HepG2 (cell line): ENCODE data around the gene VWA5B1. TPM values are rescaled to one million over a fixed set of nuclear protein-coding genes. Genes with fewer than 3 reads are reported as not detected.

Source experiments
- ATAC-seq: fragments of 200-7000 bp; cut with Tn5 transposase; 3 replicates; pipeline ENCODE4 v1.9.1; 2020; ENCODE audit warnings: mild to moderate bottlenecking, moderate library complexity
- BruUV-seq: library from RNA; stranded (reverse); fragments of 400-500 nt; replicated peaks from 2 replicates; lab custom pipeline; 2021; lab: Mats Ljungman, UMichigan
- CTCF ChIA-PET: fragments of 300-600 bp; formaldehyde crosslinking; extraction: SDS; loops from one replicate; lab custom pipeline; 2021; ENCODE audit warnings: low total read pairs, inconsistent platforms, low intra/inter-chr PET ratio; lab: Yijun Ruan, JAX
- POLR2A ChIA-PET: fragments of 350-600 bp; sonication (Branson Sonifier 250); formaldehyde crosslinking; loops from one replicate; lab custom pipeline; 2020; ENCODE audit warnings: antibody characterized with exemption, inconsistent platforms; lab: Yijun Ruan, JAX
- DNase-seq: peaks from one replicate; pipeline ENCODE4 v3.0.0-alpha.2; 2015; ENCODE audit warnings: low spot score
- FAIRE-seq: peaks from 3 replicates; lab custom pipeline; 2011; peaks lifted over from hg19 to GRCh38; lab: Jason Lieb, UNC
- H2AFZ ChIP-seq: one replicate; pipeline ENCODE4 v1.6.1; 2011; ENCODE audit warnings: low read length, inconsistent platforms
- H3K27ac ChIP-seq: fragments of 300-600 bp; 3 replicates; pipeline ENCODE4 v1.8.0; 2011; ENCODE audit warnings: mixed run types, mild to moderate bottlenecking, mixed read lengths, low read length, inconsistent platforms; ENCODE audit not compliant: insufficient read depth; ENCODE audit errors: extremely low read length
- H3K27me3 ChIP-seq, 2 experiments: fragments of 200-600 bp in 1 of 2; 2 replicates in 1 of 2; 3 replicates in 1 of 2; pipeline versions ENCODE4 v1.6.0 to v1.8.0; 2011; ENCODE audit warnings: low read length in 2 of 2, mild to moderate bottlenecking in 2 of 2, moderate library complexity in 2 of 2, inconsistent platforms in 1 of 2; ENCODE audit not compliant: insufficient read depth in 2 of 2, control insufficient read depth in 1 of 2
- H3K36me3 ChIP-seq, 2 experiments: fragments of 200-600 bp in 1 of 2; replicated peaks in 1 of 2; 2 replicates in 1 of 2; 3 replicates in 1 of 2; pipeline versions ENCODE4 v1.5.1 to v1.8.0; 2011; ENCODE audit warnings: low read length in 2 of 2, inconsistent platforms in 1 of 2; ENCODE audit not compliant: insufficient read depth in 2 of 2, control insufficient read depth in 1 of 2
- H3K4me1 ChIP-seq: 2 replicates; pipeline ENCODE4 v1.5.1; 2012; ENCODE audit warnings: low read length, inconsistent platforms; ENCODE audit not compliant: insufficient read depth
- H3K4me2 ChIP-seq: 2 replicates; pipeline ENCODE4 v1.6.0; 2011; ENCODE audit warnings: low read depth, low read length, inconsistent platforms
- H3K4me3 ChIP-seq, 3 experiments: fragments of 200-600 bp in 1 of 3; sonication (generic), shearing (Covaris generic) in 1 of 3; replicated peaks in 1 of 3; 2 replicates each; pipeline ENCODE4 v1.5.1; 2011 to 2016; ENCODE audit warnings: low read length in 3 of 3, inconsistent platforms in 2 of 3, low read depth in 2 of 3, mild to moderate bottlenecking in 2 of 3, control low read depth in 1 of 3, mixed read lengths in 1 of 3; ENCODE audit not compliant: insufficient read depth in 1 of 3
- H3K79me2 ChIP-seq: one replicate; pipeline ENCODE4 v1.6.1; 2011; ENCODE audit warnings: low read length, inconsistent platforms; ENCODE audit not compliant: insufficient read depth
- H3K9ac ChIP-seq: 2 replicates; pipeline ENCODE4 v1.6.0; 2011; ENCODE audit warnings: mild to moderate bottlenecking, low read depth, low read length, inconsistent platforms; ENCODE audit not compliant: insufficient read depth
- H3K9me3 ChIP-seq: 2 replicates; pipeline ENCODE4 v1.5.1; 2012; ENCODE audit warnings: mild to moderate bottlenecking, low read length
- H4K20me1 ChIP-seq: 2 replicates; pipeline ENCODE4 v1.6.0; 2011; ENCODE audit warnings: inconsistent platforms, mild to moderate bottlenecking, low read length, moderate library complexity; ENCODE audit not compliant: insufficient read depth
- CSRNP1 ChIP-seq: sonication (generic); formaldehyde crosslinking; IDR thresholded peaks from 2 replicates; pipeline ENCODE4 v1.8.1; 2023; ENCODE audit warnings: mild to moderate bottlenecking, missing genetic modification reagents
- FOSL2 ChIP-seq: sonication (generic); formaldehyde crosslinking; IDR thresholded peaks from 2 replicates; pipeline ENCODE4 v1.4.0; 2020; ENCODE audit warnings: missing genetic modification reagents
- NFE2L2 ChIP-seq: fragments of 150-350 bp; IDR thresholded peaks from 2 replicates; pipeline ENCODE4 v1.6.1; 2014; ENCODE audit warnings: low read length
- ZNF3 ChIP-seq: IDR thresholded peaks from 2 replicates; pipeline ENCODE4 v1.7.0; 2017; ENCODE audit warnings: inconsistent platforms
- ZNF776 ChIP-seq: sonication (generic); formaldehyde crosslinking; IDR thresholded peaks from 2 replicates; pipeline ENCODE4 v1.4.0; 2020; ENCODE audit warnings: mild to moderate bottlenecking, missing genetic modification reagents
- ZNF788 ChIP-seq: sonication (generic); formaldehyde crosslinking; IDR thresholded peaks from 2 replicates; pipeline ENCODE4 v1.5.0; 2020; ENCODE audit warnings: mild to moderate bottlenecking, missing genetic modification reagents, borderline replicate concordance
- WGBS: methylation state at CpG from one replicate; pipeline ENCODE4 v1.1.6; 2017; ENCODE audit warnings: low lambda C conversion rate; 5-methylcytosine and 5-hydroxymethylcytosine counted together
- in situ Hi-C: cut with HindIII; loops from 2 replicates; pipeline ENCODE4 v1.10.0; 2017; ENCODE audit warnings: low pct_unique_long_range_greater_than_20kb; ENCODE audit not compliant: extremely low pct_ligation_motif_present
- intact Hi-C: fragments of 100-400 bp; cut with micrococcal nuclease; formaldehyde crosslinking; loops from one replicate; pipeline ENCODE4 v1.10.0; 2022; ENCODE audit not compliant: unreplicated experiment
- polyA plus RNA-seq, 8 experiments: library from polyadenylated mRNA; depleted of rRNA in 3 of 8; stranded (reverse) in 7 of 8; unstranded in 1 of 8; fragments of >200 nt; fragmentation: Illumina TruSeq in 4 of 8; extraction: Trizol in 4 of 8; gene quantifications; 2 replicates each; pipeline versions ENCODE4 v1.2.1 to v1.2.3, GENCODE V29; 2011 to 2016; ENCODE audit warnings: low read depth in 4 of 8, missing spikeins in 1 of 8, mixed read lengths in 1 of 8; ENCODE audit not compliant: insufficient read depth in 1 of 8
- total RNA-seq, 5 experiments: library from RNA; depleted of rRNA; stranded (reverse); fragments of >200 nt; fragmentation: Illumina TruSeq; extraction: Trizol; gene quantifications; 2 replicates each; pipeline ENCODE4 v1.2.3, GENCODE V29; 2016; ENCODE audit warnings: low read depth in 1 of 5

Gene VWA5B1
- total and polyA plus RNA-seq, 2 of the 13 experiments (the other 11 are each of a cell fraction or from before 2014, with no cell fraction given) = not detected

DNA sequence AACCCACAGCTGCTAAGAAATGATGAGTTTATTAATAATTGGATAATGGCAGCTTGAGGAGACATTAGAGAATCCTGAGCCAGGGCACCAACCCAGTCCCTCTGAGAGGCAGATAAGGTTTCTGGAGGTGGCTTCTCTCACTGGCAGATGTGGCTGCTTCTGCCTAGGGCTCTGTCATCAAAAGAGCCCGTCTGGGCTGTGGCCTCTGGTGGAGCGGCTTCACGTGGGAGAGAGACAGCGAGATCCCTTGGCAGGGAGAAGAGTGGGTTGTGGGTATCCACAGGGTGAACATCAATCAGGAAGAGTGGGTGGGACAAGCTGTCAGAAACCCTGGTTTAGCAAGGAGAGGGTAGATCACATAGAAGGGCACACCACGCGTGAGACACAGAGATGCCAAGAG, 30.0 kb downstream of the VWA5B1 start:
- no peak for FAIRE-seq

DNA sequence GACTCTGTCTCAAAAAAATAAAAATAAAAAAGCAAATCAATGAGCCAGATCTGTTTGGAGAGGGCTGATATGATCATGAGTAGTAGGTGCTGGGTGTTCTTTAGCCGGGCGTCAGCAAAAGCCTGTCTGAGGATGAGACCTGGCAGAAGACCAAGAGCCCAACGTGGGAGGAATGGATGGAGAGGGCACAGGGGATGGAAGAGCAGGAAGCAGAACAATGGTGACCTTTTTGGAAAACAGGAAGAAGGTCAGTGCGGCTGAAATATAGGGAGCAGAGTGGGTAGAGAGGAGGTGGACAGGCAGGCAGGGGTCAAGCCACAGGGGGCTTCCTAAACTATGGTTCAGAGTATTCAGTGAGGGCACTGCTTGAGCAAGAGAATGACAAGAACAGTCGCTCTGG, 30.9 kb downstream of the VWA5B1 start:
- H4K20me1 ChIP-seq = no peaks in the 10 kb centered on the region
- in situ Hi-C loops = no loop called here
- no peak overlapping the region for H3K27ac ChIP-seq
- BruUV-seq = no TSS peak
- 4% methylated on average over 5 of the region's 5 CpGs for WGBS
- no peak overlapping the region for H3K4me2 ChIP-seq
- intact Hi-C loops = no loop called here
- no peak for DNase-seq
- CTCF ChIA-PET = no interaction called here
- H2AFZ ChIP-seq = no peak overlapping the region
- TF ChIP-seq CSRNP1 (no peak), ZNF788 (CRISPR knock-in tag) (no peak), FOSL2 (CRISPR knock-in tag) (no peak)
- TF ChIP-seq, all 625 proteins: peak for 0
- Histone ChIP-seq H3K36me3 (no peaks in the 10 kb centered on the region), H3K9me3 (no peaks in the 10 kb centered on the region), H3K9ac (no peak overlapping the region), H3K79me2 (no peaks in the 10 kb centered on the region), H3K27me3 (peaks cover 11 to 77% of the 10 kb centered on the region in 2 experiments), H3K4me3 (no peak overlapping the region), H3K4me1 (no peaks in the 10 kb centered on the region)
- POLR2A ChIA-PET = no interaction called here
- FAIRE-seq = no peak
- no peak for ATAC-seq

More for the DNA sequence above, 30.0 kb downstream of the VWA5B1 start:
- BruUV-seq = no TSS peak
- no peak for DNase-seq
- H3K4me2 ChIP-seq = no peak overlapping the region
- H3K79me2 ChIP-seq = no peaks in the 10 kb centered on the region
- ChIA-PET POLR2A (no interaction called here), CTCF (no interaction called here)
- H3K36me3 ChIP-seq = no peaks in the 10 kb centered on the region
- no peaks in the 10 kb centered on the region for H4K20me1 ChIP-seq
- no peak overlapping the region for H3K9ac ChIP-seq
- no peaks in the 10 kb centered on the region for H3K4me1 ChIP-seq
- no peak for ATAC-seq
- in situ Hi-C loops (no loop called here), intact Hi-C loops (no loop called here)
- WGBS = 5% methylated on average over 6 of the region's 6 CpGs
- no peak overlapping the region for H3K4me3 ChIP-seq
- H3K27ac ChIP-seq = no peak overlapping the region
- no peak overlapping the region for H2AFZ ChIP-seq
- no peaks in the 10 kb centered on the region for H3K9me3 ChIP-seq
- no peak for TF ChIP-seq ZNF776
- no peak for TF ChIP-seq NFE2L2
- no peak for TF ChIP-seq ZNF3 (CRISPR knock-in tag)
- H3K27me3 ChIP-seq = peaks cover 11 to 78% of the 10 kb centered on the region in 2 experiments
